Osteocyte (in vitro differentiated cells): Measurements from ENCODE around the gene ZNF518B. TPM values are rescaled to one million over a fixed set of nuclear protein-coding genes. Genes with fewer than 3 reads are reported as not detected.

Experiments used
- DNase-seq: peaks from one replicate; pipeline ENCODE4 v3.0.0; 2021; ENCODE audit warnings: mixed read lengths; ENCODE audit not compliant: unreplicated experiment; ENCODE audit errors: extremely low spot score
- H3K27ac Mint-ChIP-seq: one replicate; pipeline ENCODE4 v1.8.0; 2021; ENCODE audit warnings: mild to moderate bottlenecking, mixed read lengths; ENCODE audit not compliant: unreplicated experiment
- H3K27me3 Mint-ChIP-seq: one replicate; pipeline ENCODE4 v1.8.0; 2021; ENCODE audit warnings: mixed read lengths; ENCODE audit not compliant: unreplicated experiment
- H3K36me3 Mint-ChIP-seq: one replicate; pipeline ENCODE4 v1.8.0; 2021; ENCODE audit warnings: mixed read lengths; ENCODE audit not compliant: unreplicated experiment
- H3K4me1 Mint-ChIP-seq: one replicate; pipeline ENCODE4 v1.8.0; 2021; ENCODE audit warnings: mixed read lengths; ENCODE audit not compliant: unreplicated experiment
- H3K4me3 Mint-ChIP-seq: one replicate; pipeline ENCODE4 v1.8.0; 2021; ENCODE audit warnings: mild to moderate bottlenecking, moderate library complexity, mixed read lengths; ENCODE audit not compliant: unreplicated experiment
- H3K9me3 Mint-ChIP-seq: one replicate; pipeline ENCODE4 v1.8.0; 2021; ENCODE audit warnings: mixed read lengths; ENCODE audit not compliant: unreplicated experiment
- CTCF ChIP-seq: fragments of 200-600 bp; sonication (generic); IDR thresholded peaks from 2 replicates; pipeline ENCODE4 v1.5.0; 2021; ENCODE audit warnings: antibody characterized with exemption, mild to moderate bottlenecking, moderate library complexity
- total RNA-seq: library from RNA; stranded (reverse); gene quantifications from 2 replicates; pipeline ENCODE4 v1.2.1, GENCODE V29; 2021

The ZNF518B gene
- total RNA-seq, 1 donor from 2014 or later: 39.5 TPM

- Mint-ChIP-seq H3K4me1 (no peaks in the 10 kb centered on the region), H3K36me3 (no peaks in the 10 kb centered on the region), H3K27ac (no peak overlapping the region), H3K27me3 (peaks cover 2% of the 10 kb centered on the region), H3K9me3 (peaks cover 16% of the 10 kb centered on the region), H3K4me3 (no peak overlapping the region)
- TF ChIP-seq CTCF: no peak
- no peak for DNase-seq
Measured at GRCh38 chr4:10416441-10416840, 40.8 kb downstream of the ZNF518B start.

DNA sequence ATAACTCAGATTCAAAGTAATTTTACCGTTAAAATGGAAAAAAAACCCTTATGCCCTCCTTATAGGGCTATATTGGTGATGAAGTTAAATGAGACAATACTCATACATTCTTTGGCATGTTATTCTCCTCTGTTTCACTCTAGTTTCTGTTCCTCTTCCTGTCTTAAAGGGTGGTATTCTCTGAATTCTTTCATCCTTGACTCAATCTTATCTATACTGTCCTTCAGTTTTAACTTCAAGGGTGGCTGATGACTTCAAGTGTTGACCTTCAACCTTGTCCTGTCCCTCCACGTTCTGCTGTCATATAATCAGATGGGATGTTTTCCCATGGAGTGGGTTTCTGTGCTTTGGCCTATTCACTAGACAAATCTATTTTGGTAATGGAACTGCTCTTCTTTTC, 44.0 kb downstream of the ZNF518B start:
- no peaks in the 10 kb centered on the region for H3K27me3 Mint-ChIP-seq
- H3K27ac Mint-ChIP-seq: no peak overlapping the region
- H3K36me3 Mint-ChIP-seq: no peaks in the 10 kb centered on the region
- no peak for TF ChIP-seq CTCF
- H3K4me3 Mint-ChIP-seq: no peak overlapping the region
- H3K4me1 Mint-ChIP-seq: no peaks in the 10 kb centered on the region
- DNase-seq: no peak
- H3K9me3 Mint-ChIP-seq: peaks cover 4% of the 10 kb centered on the region

DNA sequence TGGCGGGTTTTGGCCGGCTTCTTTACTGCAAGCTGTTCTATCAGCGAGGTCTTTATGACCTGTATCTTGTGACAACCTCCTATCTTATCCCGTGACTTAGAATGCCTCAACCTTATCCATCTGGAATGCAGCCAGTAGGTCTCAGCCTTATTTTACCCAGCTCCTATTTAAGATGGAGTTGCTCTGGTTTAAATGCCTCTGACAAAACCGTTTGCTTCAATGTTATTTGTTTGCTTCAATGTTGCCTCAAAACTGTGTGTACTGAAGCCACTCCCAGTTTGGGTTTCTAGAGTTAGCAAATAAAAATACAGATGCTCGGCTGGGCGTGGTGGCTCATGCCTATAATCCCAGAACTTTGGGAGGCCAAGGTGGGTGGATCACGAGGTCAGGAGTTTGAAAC, 51.6 kb downstream of the ZNF518B start:
- no peaks in the 10 kb centered on the region for H3K36me3 Mint-ChIP-seq
- no peak overlapping the region for H3K27ac Mint-ChIP-seq
- no peak overlapping the region for H3K4me3 Mint-ChIP-seq
- H3K27me3 Mint-ChIP-seq: peaks cover 9% of the 10 kb centered on the region
- no peaks in the 10 kb centered on the region for H3K9me3 Mint-ChIP-seq
- no peak for DNase-seq
- H3K4me1 Mint-ChIP-seq: no peaks in the 10 kb centered on the region
- no peak for TF ChIP-seq CTCF

DNA sequence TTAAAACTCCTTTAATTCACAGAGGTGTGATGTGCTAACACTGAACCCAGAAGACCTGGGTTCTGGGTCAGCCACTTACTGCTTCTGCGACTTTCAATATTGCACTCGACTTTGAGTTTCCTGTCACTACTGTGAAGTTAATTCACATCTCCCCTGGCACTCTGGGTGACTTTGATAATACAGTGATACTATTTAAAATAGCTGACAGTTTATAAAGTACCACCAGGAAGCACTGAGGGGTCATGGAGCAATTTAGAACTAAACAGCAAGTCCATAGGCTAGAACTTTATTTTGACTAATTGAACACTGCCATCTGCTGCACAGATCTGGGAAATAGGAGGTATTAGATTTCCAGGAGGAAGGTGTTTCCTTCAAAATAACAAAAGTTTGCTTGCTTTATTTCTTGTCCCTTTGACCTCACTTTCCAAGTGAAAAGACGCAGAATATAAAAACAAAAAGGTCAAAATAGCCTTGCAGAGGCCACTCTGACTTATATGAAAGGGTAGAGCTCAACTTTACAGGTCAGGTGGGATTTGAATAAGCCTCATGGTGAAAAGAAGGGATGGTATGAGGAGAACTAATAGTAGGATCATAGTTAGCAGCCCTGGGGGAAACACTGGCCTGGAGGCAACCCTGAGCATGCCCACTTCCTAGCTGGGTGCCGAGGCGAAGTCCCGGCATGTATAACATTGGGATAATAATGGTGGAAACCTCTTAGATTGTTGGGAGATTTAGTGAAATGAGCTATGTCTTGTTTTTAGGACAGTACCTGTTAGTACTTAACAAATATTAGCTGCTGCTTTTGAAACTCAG, 53.4 kb downstream of the ZNF518B start:
- Mint-ChIP-seq H3K4me1 (no peaks in the 10 kb centered on the region), H3K27ac (no peak overlapping the region), H3K9me3 (no peaks in the 10 kb centered on the region), H3K27me3 (peaks cover 9% of the 10 kb centered on the region), H3K36me3 (no peaks in the 10 kb centered on the region), H3K4me3 (no peak overlapping the region)
- DNase-seq: no peak
- peak; percentile 70 for TF ChIP-seq CTCF

GRCh38 chr4:10395971-10396580, 61.1 kb downstream of the ZNF518B start:
- Mint-ChIP-seq H3K9me3 (no peaks in the 10 kb centered on the region), H3K36me3 (peaks cover 2% of the 10 kb centered on the region), H3K27me3 (peaks cover 15% of the 10 kb centered on the region), H3K4me1 (no peaks in the 10 kb centered on the region), H3K4me3 (no peak overlapping the region), H3K27ac (no peak overlapping the region)
- TF ChIP-seq CTCF: no peak
- DNase-seq: no peak

Other genes starting within 250 kb of the ZNF518B start
- gene CLNK, start 227.3 kb upstream of the ZNF518B start, total RNA-seq: not detected in 2 replicates